Chondrocyte (in vitro differentiated cells): Measurements from ENCODE around the gene ZNF511. TPM values are rescaled to one million over a fixed set of nuclear protein-coding genes. Genes with fewer than 3 reads are reported as not detected.

Experiments used
- DNase-seq: peaks from one replicate; pipeline ENCODE4 v3.0.0; 2021; ENCODE audit warnings: mixed read lengths, low spot score
- H3K27ac Mint-ChIP-seq: one replicate; pipeline ENCODE4 v1.8.0; 2021; ENCODE audit warnings: mild to moderate bottlenecking, moderate library complexity, mixed read lengths; ENCODE audit not compliant: unreplicated experiment
- H3K27me3 Mint-ChIP-seq: 2 replicates; pipeline ENCODE4 v1.8.0; 2021; ENCODE audit warnings: low read depth, mixed read lengths
- H3K36me3 Mint-ChIP-seq: 2 replicates; pipeline ENCODE4 v1.8.0; 2021; ENCODE audit warnings: low read depth, mixed read lengths
- H3K4me1 Mint-ChIP-seq: 2 replicates; pipeline ENCODE4 v1.8.0; 2021; ENCODE audit warnings: low read depth, mild to moderate bottlenecking, mixed read lengths
- H3K4me3 Mint-ChIP-seq: one replicate; pipeline ENCODE4 v1.8.0; 2021; ENCODE audit warnings: mild to moderate bottlenecking, moderate library complexity, mixed read lengths; ENCODE audit not compliant: unreplicated experiment
- H3K9me3 Mint-ChIP-seq: 2 replicates; pipeline ENCODE4 v1.8.0; 2021; ENCODE audit warnings: low read depth, mixed read lengths
- total RNA-seq: library from RNA; stranded (reverse); gene quantifications from 3 replicates; pipeline ENCODE4 v1.2.1, GENCODE V29; 2021
- TF ChIP-seq, protein P1 (sequence below): fragments of 200-600 bp; sonication (generic); IDR thresholded peaks from 2 replicates; pipeline ENCODE4 v1.5.0; 2021; ENCODE audit warnings: antibody characterized with exemption, mild to moderate bottlenecking, moderate library complexity

ZNF511 gene
- total RNA-seq, 1 donor from 2014 or later, result 25.6 TPM

DNA sequence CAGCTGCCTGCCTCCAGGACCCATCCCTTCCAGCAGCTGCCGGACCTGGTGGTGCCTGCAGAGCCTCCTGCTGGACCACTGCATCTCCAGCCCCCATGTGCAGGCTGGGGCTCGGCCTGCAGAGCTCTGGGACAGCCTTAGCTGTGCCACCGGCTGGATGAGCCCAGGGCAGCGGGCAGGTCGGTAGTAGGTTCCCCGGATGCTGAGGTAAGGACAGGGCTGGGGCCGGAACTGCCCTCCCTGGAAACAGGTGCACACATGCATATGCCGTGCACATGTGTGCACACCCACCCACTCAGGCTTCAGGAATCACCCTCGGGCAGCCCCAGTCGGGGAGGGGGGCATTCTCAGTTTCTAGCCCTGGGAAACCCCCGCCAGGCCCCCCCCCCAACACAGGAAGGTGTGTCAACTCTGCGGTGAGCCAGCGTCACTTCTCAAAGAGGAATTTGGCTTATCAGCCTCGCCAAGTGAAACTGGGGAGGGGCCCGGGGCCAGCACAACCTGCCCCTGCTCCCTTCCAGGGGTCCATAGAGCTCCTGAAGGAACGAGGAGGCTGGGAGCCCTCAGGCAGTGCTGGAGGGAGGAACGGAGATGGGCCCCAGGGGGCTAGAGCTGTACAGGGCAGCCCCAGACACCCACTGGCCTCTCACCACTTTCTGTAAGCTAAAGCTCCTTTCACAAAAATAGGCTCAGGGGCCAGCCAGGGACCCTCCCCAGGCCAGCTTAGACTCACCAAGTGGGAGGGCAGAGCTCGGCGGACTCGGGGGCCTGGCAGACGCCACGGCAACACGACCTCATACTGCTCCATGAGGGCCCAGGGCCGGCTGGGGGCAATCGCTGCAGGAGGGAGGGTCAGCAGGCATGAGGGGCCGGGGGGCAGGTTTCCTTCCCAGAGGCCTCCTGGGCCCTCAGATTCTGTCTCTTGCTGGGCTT lies 33.7 kb upstream of the ZNF511 start:
- peaks cover 2% of the 10 kb centered on the region for H3K27me3 Mint-ChIP-seq
- no peak for DNase-seq
- H3K27ac Mint-ChIP-seq, result no peak overlapping the region
- H3K9me3 Mint-ChIP-seq, result no peaks in the 10 kb centered on the region
- TF ChIP-seq, protein P1, sequence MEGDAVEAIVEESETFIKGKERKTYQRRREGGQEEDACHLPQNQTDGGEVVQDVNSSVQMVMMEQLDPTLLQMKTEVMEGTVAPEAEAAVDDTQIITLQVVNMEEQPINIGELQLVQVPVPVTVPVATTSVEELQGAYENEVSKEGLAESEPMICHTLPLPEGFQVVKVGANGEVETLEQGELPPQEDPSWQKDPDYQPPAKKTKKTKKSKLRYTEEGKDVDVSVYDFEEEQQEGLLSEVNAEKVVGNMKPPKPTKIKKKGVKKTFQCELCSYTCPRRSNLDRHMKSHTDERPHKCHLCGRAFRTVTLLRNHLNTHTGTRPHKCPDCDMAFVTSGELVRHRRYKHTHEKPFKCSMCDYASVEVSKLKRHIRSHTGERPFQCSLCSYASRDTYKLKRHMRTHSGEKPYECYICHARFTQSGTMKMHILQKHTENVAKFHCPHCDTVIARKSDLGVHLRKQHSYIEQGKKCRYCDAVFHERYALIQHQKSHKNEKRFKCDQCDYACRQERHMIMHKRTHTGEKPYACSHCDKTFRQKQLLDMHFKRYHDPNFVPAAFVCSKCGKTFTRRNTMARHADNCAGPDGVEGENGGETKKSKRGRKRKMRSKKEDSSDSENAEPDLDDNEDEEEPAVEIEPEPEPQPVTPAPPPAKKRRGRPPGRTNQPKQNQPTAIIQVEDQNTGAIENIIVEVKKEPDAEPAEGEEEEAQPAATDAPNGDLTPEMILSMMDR, result no peak
- peaks cover 1% of the 10 kb centered on the region for H3K36me3 Mint-ChIP-seq
- H3K4me1 Mint-ChIP-seq, result peaks cover 2% of the 10 kb centered on the region
- H3K4me3 Mint-ChIP-seq, result no peak overlapping the region

DNA sequence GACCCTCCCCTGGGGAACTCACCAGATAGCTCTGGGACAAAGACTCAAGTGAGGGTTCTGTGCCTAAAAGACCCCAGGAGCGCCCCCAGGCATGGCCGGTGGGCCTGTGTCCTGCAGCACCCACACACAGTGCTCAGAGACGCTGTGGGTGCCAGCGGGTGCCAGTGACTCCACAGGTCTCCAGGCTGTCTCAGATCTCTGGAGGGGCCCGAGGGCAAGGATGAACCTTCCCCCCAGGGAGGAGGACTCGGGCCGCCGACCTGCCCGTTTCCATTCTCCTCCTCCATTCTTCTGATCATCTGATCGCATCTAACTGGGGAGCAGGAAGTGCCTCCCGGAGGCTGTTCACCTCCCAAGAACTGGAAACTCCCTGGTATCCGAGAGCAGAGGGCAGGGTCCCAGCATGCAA lies 33.0 kb upstream of the ZNF511 start:
- Mint-ChIP-seq H3K9me3 (no peaks in the 10 kb centered on the region), H3K4me3 (no peak overlapping the region), H3K36me3 (peaks cover 1% of the 10 kb centered on the region), H3K27me3 (peaks cover 2% of the 10 kb centered on the region), H3K27ac (no peak overlapping the region), H3K4me1 (peaks cover 2% of the 10 kb centered on the region)
- TF ChIP-seq, protein P1, result no peak
- no peak for DNase-seq

DNA sequence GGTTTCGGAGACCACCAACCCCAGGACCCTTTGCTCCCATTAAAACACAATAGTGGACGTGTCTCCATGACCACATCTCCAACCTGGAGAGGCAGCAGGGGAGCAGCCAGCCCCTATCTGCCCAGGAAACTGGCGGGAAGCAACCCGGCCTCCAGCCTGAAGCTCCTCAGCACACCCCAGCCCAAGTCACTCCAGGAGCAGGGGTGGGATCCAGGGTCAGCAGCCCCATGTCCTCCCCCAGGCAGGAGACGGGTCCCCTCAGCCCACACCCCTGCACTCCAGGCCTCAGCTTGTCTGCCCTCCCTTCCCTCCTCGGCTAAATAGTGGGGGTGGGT lies 32.6 kb upstream of the ZNF511 start:
- H3K9me3 Mint-ChIP-seq, result no peaks in the 10 kb centered on the region
- TF ChIP-seq, protein P1, result no peak
- H3K27me3 Mint-ChIP-seq, result peaks cover 2% of the 10 kb centered on the region
- no peak overlapping the region for H3K27ac Mint-ChIP-seq
- H3K4me3 Mint-ChIP-seq, result no peak overlapping the region
- peaks cover 1% of the 10 kb centered on the region for H3K36me3 Mint-ChIP-seq
- H3K4me1 Mint-ChIP-seq, result peaks cover 2% of the 10 kb centered on the region
- no peak for DNase-seq

DNA sequence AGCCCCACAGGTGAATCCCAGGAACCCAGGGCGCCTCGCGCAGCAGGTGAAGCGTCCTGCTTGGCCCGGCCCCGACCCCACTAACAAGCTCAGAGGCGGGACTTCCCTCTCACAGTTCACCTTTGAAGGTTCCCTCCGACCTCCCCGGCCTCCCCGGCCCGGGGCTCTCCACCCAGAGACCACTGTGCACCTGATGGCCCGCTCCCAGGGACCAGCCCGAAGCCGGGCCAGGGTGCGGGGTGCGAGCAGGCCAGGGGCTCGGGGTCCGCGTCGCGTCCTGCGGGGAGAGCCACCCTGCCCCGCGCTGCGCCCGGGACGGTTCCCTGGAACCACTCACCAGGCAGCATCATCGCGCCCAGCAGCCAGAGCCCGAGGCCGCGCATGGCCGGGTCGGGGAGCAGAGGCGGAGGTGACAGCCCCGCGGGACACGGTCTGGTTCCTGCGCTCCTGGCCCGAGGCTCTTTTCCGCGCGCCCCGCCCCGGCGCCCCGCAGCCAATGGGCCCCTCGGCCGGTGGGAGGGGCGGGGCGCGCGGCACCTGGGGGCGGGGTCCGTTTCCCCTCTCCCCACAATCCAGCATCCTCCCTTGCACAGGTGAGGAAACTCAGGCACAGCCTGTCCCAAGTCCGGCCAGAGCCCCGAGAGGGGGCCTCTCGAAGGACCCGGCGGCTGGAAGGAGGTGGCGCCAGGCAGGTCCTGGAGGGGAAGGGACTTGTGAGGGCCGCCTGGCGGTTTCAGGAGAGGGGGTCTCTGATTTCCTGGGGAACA lies 32.1 kb upstream of the ZNF511 start, which contains the start of gene ADAM8:
Gene ADAM8 (minus strand): TSS at position 434 of the 767 bp plus-strand sequence. CDS start 51 bp downstream, at position 383.
- peaks cover 1% of the 10 kb centered on the region for H3K36me3 Mint-ChIP-seq
- DNase-seq, result no peak
- H3K9me3 Mint-ChIP-seq, result no peaks in the 10 kb centered on the region
- H3K4me1 Mint-ChIP-seq, result peaks cover 2% of the 10 kb centered on the region
- H3K4me3 Mint-ChIP-seq, result no peak within 1 kb of the TSS
- H3K27ac Mint-ChIP-seq, result no peak within 1 kb of the TSS
- TF ChIP-seq, protein P1, result no peak
- peaks cover 2% of the 10 kb centered on the region for H3K27me3 Mint-ChIP-seq

DNA sequence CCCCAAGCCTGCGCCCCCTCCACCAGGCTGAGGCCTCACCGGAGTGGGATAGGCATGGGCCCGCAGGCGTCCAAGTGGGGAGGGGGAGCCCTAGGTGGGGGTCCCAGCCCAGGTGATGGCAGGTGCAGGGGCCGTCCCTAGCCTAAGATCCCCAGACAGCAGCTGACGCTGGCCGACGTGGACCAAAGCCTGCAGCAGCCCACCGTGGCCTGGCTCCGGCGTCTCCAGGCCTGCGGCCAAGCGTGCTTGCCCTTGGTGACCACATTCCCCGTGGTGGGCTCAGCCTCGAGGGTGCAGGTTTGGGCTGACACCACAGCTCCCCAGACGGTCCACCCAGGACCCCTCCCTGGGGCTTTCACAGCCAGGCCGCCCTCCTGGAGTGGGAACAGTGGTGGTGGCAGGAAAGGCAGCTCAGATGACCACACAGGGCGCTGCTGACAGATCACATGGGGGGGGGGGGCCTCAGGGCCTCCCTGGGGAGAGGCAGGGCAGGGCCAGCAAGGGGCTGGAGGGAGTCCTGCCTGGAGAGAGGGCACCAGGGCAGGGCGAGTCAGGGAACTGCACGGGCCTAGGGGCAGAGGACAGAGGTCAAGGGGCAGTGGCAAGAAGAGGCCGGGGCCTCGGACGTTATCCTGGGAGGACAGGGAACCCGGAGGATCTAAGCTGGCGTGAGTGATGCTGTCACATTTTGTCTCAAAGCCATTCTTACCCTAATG lies 31.3 kb upstream of the ZNF511 start:
- no peaks in the 10 kb centered on the region for H3K9me3 Mint-ChIP-seq
- DNase-seq, result no peak
- TF ChIP-seq, protein P1, result no peak
- peaks cover 7% of the 10 kb centered on the region for H3K36me3 Mint-ChIP-seq
- H3K27me3 Mint-ChIP-seq, result peaks cover 2% of the 10 kb centered on the region
- H3K27ac Mint-ChIP-seq, result no peak overlapping the region
- H3K4me3 Mint-ChIP-seq, result no peak overlapping the region
- peaks cover 2% of the 10 kb centered on the region for H3K4me1 Mint-ChIP-seq
